ENCODE results near the gene TLX3.

TLX3 gene

GRCh38 chr5:171306166-171306565 lies 2.9 kb upstream of the TLX3 start:
- no peak for DNase-seq (ENCODE audit: low read depth)

DNA sequence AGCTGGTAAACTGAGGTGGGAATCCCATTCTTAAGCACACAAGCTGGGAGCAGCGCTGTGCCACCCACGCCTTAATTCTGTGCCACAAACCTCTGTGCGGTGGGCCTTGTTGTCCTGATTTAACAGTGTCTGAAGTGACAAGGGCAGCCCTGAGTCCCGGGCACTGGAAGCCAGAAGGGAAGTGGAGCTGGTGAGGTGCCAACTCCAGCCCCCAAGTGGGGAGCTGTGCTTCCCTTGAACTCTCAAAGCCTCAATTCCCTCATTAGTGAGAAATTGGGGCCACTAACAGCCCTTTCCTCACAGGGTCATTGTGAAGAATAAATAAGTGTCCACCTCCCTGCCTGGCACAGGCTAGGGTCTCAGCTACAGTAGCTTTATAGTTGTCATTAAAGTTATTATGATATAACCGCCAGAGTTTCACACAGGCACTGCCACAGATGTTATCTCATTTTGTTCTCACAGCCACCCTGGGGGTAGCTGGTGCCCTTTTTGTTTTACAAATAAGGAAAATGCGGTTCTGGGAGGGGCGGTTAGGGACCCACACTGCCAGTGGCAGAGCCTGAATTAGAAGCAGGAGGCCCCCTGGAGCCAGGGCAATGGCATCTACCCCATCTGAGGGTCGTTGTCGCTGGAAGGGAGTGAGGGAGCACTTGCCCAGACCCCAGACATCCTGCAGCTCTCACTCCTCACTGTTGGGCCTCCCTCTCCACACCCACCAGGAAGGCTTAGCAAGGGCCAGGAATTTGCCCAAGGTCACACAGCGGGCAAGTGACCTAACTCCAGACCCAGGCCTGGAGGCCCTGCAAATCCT lies 2.1 kb upstream of the TLX3 start:
- DNase-seq (ENCODE audit: low read depth), result no peak

GRCh38 chr5:171307789-171308452 lies 1.1 kb upstream of the TLX3 start:
- DNase-seq (ENCODE audit: low read depth), result no peak

DNA sequence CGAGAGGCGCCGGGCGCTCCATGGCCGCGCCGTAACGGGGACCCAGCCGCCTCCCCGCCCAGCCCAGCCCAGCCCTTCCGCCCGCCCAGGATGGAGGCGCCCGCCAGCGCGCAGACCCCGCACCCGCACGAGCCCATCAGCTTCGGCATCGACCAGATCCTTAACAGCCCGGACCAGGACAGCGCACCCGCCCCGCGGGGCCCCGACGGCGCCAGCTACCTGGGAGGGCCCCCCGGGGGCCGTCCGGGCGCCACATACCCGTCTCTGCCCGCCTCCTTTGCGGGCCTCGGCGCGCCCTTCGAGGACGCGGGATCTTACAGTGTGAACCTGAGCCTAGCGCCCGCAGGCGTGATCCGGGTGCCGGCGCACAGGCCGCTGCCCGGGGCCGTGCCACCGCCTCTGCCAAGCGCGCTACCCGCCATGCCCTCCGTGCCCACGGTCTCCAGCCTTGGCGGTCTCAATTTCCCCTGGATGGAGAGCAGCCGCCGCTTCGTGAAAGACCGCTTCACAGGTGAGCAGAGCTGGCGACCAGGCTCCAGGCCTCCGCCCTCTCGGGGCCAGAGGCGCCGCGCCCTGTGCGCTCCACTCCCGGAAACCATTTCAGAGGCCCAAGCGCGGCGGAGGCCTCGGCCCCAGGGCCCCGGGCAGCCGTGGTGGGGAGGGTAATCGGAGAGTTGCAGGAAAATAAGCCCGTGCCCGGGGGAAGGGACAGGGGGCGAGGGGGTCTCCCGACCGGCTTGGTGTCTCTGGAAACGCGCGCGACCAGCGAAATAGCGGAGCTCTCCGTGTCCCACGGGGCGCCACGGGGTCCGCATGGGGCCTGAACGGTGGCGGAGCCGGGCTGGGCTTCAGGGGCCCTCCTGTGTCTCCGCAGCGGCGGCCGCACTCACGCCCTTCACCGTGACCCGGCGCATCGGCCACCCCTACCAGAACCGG lies 496 bp downstream of the TLX3 start:
- no peak for DNase-seq (ENCODE audit: low read depth)

- no peak for DNase-seq (ENCODE audit: low read depth)
Measured at GRCh38 chr5:171310212-171310818, 1.3 kb downstream of the TLX3 start.

GRCh38 chr5:171310819-171311321 lies 1.8 kb downstream of the TLX3 start:
- no peak for DNase-seq (ENCODE audit: low read depth)

- peak; percentile 28 for DNase-seq (ENCODE audit: low read depth)
Measured at GRCh38 chr5:171311322-171312077, 2.5 kb downstream of the TLX3 start.

DNA sequence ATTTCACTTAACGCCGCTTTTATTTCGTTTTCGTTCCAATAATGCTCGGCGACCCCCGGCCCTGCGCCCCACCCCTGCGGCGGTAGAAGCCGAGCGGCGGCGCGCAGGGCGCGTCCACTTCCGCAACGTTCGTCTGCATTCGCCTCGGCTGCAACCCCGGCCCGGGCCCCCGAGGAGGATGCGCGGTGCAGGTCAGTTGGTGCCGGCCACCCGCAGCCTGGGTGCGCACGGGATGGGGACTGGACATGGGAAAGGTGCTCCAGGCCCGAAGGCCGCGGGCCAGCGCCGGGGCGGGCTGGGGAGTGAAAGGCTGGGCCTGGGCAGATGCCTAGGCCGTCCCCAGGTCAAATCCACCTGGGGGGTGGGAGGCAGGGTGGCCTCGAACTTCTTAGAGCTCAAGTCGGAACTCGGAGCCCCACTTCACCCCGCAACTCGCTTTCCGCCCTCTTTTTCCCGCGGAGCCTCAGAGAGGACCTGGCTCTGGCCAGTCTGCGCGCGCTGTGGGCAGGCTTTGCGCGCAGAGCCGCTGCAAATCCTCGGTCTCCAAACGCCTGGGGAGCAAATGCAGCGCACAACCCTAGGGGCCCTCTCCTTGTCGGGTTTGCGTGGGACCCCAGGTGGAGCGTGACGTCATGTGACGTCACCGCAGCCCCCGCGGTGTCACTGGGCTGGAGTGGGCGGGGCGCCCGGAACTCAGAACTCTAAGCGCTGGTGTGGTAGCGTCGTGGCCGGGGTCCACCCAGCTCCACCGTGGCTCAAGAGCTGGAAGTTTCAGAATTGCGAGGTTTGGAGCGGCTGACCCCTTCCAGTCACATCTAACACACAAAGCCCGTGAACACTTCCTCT lies 3.3 kb downstream of the TLX3 start:
- no peak for DNase-seq (ENCODE audit: low read depth)

GRCh38 chr5:171313481-171314206 lies 4.6 kb downstream of the TLX3 start:
- no peak for DNase-seq (ENCODE audit: low read depth)

DNA sequence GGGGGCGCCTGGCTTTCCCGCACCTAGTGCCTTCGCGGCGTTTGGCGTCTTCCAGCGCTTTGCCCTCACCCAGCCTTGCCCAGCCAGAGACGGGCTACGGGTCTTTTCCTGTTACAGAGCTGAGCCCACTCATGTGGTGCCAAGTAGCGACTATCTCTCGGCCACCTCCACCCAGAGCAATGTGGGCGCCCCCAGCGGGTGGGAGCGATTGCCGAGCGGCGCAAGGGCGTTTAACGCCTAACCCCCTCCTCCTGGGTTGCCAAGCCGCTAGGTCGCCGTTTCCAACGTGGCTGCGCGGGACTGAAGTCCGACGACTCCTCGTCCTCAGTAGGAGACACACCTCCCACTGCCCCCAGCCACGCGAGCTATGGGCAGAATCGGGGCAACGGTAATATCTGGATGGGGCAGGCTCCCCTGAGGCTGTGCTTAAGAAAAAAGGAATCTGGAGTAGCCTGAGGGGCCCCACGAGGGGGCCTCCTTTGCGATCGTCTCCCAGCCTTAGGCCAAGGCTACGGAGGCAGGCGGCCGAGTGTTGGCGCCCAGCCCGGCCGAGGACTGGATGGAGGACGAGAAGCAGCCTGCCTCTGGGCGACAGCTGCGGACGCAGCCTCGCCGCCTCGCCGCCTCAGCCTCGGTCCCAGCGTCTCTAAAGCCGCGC lies 5.8 kb downstream of the TLX3 start:
- DNase-seq (ENCODE audit: low read depth), result no peak

GRCh38 chr5:171315386-171315891 lies 6.4 kb downstream of the TLX3 start:
- DNase-seq (ENCODE audit: low read depth), result no peak

DNA sequence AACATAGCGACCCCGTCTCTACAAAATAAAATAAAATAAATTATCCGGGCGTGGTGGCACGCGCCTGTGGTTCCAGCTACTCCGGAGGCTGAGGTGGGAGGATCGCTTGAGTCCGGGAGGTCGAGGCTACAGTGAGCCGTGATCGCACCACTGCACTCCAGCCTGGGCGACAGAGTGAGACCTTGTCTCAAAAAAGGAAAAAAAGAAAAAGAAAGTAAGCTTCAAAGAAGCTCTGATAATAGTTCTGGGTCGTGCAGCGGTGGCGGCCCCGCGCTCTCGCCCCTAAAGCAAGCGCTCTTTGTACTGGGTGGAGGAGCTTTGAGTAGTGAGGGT lies 6.8 kb downstream of the TLX3 start:
- DNase-seq (ENCODE audit: low read depth), result no peak

DNA sequence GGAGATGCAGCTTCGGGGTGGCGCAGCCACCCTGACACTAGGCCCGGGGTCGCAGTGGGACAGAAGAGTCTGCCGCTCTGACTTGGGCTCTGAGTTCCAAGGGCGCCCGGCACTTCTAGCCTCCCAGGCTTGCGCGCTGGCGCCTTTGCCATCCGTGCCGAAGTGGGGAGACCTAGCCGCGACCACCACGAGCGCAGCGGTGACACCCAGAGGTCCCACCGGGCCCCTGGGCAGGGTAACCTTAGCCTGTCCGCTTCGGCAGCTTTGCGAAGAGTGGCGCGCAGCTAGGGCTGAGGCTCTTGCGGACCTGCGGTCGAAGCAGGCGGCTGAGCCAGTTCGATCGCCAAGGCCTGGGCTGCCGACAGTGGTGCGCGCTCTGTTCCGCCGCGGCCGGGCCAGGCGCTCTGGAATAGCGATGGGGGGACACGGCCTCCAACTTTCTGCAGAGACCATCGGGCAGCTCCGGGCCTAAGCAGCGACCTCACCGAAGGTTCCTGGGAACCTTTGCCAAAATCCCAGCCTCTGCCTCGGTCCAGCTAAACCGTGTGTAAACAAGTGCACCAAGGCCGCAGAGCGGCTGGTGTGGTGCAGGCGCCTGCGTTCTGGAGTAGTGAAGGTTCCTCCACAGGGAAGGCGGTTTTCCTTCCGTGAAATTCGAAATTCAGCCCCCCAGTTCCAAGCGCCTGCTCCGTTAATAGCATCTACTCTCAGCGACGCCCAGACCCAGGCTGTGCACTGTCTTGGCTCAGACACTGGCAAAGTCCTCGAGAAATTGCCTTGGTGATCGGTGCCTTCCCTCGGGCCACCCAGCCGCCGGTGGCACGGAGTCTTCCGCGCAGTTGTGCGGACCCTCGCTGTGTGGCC lies 7.4 kb downstream of the TLX3 start:
- no peak for DNase-seq (ENCODE audit: low read depth)

DNA sequence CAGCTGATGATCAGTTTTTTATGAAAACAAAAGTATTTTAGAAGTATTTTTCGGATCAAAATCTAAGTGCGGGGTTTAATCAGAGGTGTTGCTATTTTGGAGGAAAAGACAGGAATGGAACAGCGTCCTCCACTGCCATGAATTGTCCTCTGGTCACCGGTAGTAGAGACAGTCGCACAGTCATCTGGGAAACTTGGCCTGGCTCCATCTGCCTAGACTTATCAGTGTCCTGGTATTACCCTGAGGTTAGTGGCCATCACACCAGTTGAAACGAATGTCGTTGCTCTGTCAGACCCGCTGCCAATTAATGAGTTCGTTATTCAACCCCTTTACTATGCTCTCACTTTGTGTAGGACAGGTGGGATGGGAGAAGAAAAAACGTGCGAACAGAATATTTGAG lies 8.2 kb downstream of the TLX3 start:
- no peak for DNase-seq (ENCODE audit: low read depth)

DNA sequence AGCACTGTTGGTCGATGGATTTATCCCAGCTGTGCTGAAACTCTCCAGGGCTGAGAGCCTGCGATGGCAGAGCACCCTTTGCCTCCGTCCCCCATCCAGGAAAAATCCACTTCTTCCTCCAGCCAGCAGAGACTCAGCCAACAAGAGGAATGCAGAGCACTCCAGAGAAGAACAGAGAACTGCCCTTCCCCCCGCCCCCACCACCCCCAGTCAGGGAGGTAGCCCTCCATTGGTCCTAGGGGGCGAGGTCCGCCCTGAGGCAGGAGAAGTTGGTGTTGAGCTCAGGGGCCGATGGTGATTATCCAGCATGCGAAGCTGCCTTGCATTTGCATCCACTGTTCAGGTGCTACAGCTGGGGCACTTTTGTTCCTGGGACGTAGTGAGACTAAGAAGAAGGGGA lies 9.0 kb downstream of the TLX3 start:
- no peak for DNase-seq (ENCODE audit: low read depth)

DNA sequence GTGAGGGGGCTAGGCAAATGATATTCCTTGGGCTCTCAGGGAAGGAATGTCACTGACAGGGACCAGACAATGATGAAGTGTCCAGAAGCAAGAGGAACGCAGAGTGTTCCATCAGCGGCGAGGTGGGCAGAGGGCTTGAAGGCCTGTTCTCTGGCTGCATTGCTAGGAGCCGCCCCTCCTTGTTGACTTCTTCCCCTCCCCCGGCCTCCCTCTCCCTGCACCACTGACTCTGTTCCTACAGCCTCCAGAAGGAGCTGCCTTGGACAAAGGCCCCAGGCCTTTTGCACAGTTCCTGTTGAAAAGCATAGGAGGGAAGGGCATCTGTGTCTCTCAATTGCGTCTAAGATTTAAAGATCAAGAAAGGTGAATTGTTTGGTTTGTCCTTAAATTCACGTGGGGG lies 12.4 kb downstream of the TLX3 start:
- no peak for DNase-seq (ENCODE audit: low read depth)

GRCh38 chr5:171322527-171322926 lies 13.5 kb downstream of the TLX3 start:
- no peak for DNase-seq (ENCODE audit: low read depth)

- DNase-seq (ENCODE audit: low read depth), result no peak
Measured at GRCh38 chr5:171323007-171323406, 14.0 kb downstream of the TLX3 start.

All from iris pigment epithelial cell (primary cell).